ENCODE measurements around the gene KCNF1. TPM values are rescaled to one million over a fixed set of nuclear protein-coding genes. Genes with fewer than 3 reads are reported as not detected.

Gene KCNF1
- total and polyA plus RNA-seq, 2 of the 8 experiments (the other 6 are each of a cell fraction or from before 2014, with no cell fraction given) = 0.48 to 1.5 TPM

GRCh38 chr2:10933700-10934225 lies 22.0 kb downstream of the KCNF1 start:
- Histone ChIP-seq H4K20me1 (replicated peaks in 1 of 2; ENCODE audit: control insufficient read depth in 1 of 2, insufficient read depth in 2 of 2, low read length in 2 of 2) (no peaks in the 10 kb centered on the region), H3K4ac (replicated peaks; ENCODE audit: insufficient read length, low read depth, low read length) (no peak overlapping the region), H3K18ac (ENCODE audit: extremely low read depth, low read length) (no peak overlapping the region), H3K4me1 (replicated peaks in 1 of 4; ENCODE audit: control insufficient read depth in 3 of 4, insufficient read depth in 4 of 4, low read length in 3 of 4) (peaks cover 4 to 16% (median 12%) of the 10 kb centered on the region in 4 experiments), H3K9ac (replicated peaks in 1 of 4; ENCODE audit: extremely low read depth in 1 of 4, low read depth in 3 of 4, low read length in 3 of 4) (no peak overlapping the region), H3K23ac (ENCODE audit: insufficient read length) (no peak overlapping the region), H3K36me3 (ENCODE audit: control insufficient read depth in 2 of 4, insufficient read depth in 4 of 4, low read length in 3 of 4) (no peaks in the 10 kb centered on the region), H3K56ac (replicated peaks; ENCODE audit: insufficient read length, low read depth, low read length) (no peak overlapping the region), H3K14ac (ENCODE audit: insufficient read length) (no peak overlapping the region), H3K23me2 (ENCODE audit: low read depth, low read length) (no peaks in the 10 kb centered on the region), H3K4me2 (ENCODE audit: insufficient read depth in 1 of 2, low read depth in 2 of 2, low read length in 2 of 2) (no peak overlapping the region), H2BK12ac (ENCODE audit: low read depth, low read length) (peak overlapping the region; percentile 52; the same call in 1 of the 2 replicates), H3K79me2 (ENCODE audit: control insufficient read depth in 1 of 2, insufficient read depth in 2 of 2, low read length in 2 of 2) (no peaks in the 10 kb centered on the region), H3K27me3 (replicated peaks in 1 of 4; ENCODE audit: control insufficient read depth in 3 of 4, extremely low read depth in 1 of 4, insufficient read depth in 3 of 4, low read length in 3 of 4) (no peaks in the 10 kb centered on the region), H2BK15ac (ENCODE audit: low read length) (no peak overlapping the region), H3K79me1 (ENCODE audit: low read depth, low read length) (no peaks in the 10 kb centered on the region), H2BK120ac (replicated peaks; ENCODE audit: low read depth, low read length) (no peak overlapping the region), H3K4me3 (ENCODE audit: extremely low read depth in 1 of 4, insufficient read depth in 2 of 4, low read depth in 3 of 4, low read length in 4 of 4) (no peak overlapping the region), H2BK20ac (ENCODE audit: low read length) (peak overlapping the region; percentile 82), H3K27ac (ENCODE audit: low read depth, low read length) (no peak overlapping the region), H4K91ac (replicated peaks; ENCODE audit: insufficient read length, low read length) (no peak overlapping the region), H4K5ac (ENCODE audit: insufficient read length, low read depth, low read length) (no peak overlapping the region), H2BK5ac (ENCODE audit: low read depth, low read length) (no peak overlapping the region; the same call in 1 of the 2 replicates), H2AK5ac (ENCODE audit: low read depth, low read length) (no peak overlapping the region), H2AFZ (ENCODE audit: low read length) (no peak overlapping the region), H3K9me3 (ENCODE audit: insufficient read depth in 2 of 2, low read depth in 1 of 2, low read length in 1 of 2) (peaks cover under 1 to 6% of the 10 kb centered on the region in 2 experiments; a peak in 3 of 4 replicates), H4K8ac (ENCODE audit: extremely low read depth, insufficient read depth, low read length) (no peak overlapping the region)
- ChIA-PET POLR2A (ENCODE audit: partially characterized antibody) (no interaction called here), CTCF (ENCODE audit: partially characterized antibody) (interaction anchor here (0.9 to 11.9 kb wide), 3 partner anchors 21 to 101 kb away, joined by 3 to 125 read pairs (median 5); partner anchors contain the start of gene KCNF1)
- FAIRE-seq (no peak), DNase-seq (ENCODE audit: low read depth in 1 of 2, low spot score in 2 of 2) (no peak)
- WGBS, 2 experiments (ENCODE audit: extremely low coverage in 1 of 2, insufficient coverage in 1 of 2, insufficient read length in 1 of 2, insufficient replicate concordance in 2 of 2, low coverage in 1 of 2, low lambda C conversion rate in 2 of 2, missing lambda C conversion rate in 1 of 2) = 90% methylated on average over 11 of the region's 11 CpGs; no CpG with 5 or more reads in 1 of the 2 experiments
